GM19193 (cell line): ENCODE results near the gene SLC15A1.

Source experiments
- POLR2A ChIP-seq: IDR thresholded peaks from 4 replicates; pipeline ENCODE4 v1.6.1; 2011; ENCODE audit not compliant: insufficient read depth, insufficient read length; ENCODE audit errors: extremely low read depth

SLC15A1 gene

DNA sequence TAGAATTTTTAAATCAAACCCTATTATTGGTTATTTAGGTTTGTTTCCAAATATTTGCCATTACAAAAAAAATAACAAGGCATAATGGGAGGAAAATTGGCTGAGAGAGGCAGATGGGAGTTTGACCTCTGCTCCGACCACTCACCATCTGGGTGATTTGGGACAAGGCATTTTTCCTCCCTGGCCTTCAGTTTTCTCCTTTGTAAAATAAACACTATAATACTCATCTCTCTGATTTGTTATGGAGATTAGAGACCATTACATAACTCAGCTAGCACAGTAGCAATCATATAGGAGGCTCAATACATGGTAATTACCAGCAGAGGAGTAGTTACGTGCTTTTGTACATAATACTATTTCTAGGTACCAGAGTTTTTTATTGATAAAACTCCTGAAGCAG, 105.4 kb downstream of the SLC15A1 start:
- no peak for TF ChIP-seq POLR2A

GRCh38 chr13:98643479-98643878, 109.0 kb downstream of the SLC15A1 start:
- no peak for TF ChIP-seq POLR2A

- no peak for TF ChIP-seq POLR2A
Measured at GRCh38 chr13:98641075-98641474, 111.4 kb downstream of the SLC15A1 start.
